H7 (cell line): Measurements from ENCODE around the gene ANK3. TPM values are rescaled to one million over a fixed set of nuclear protein-coding genes. Genes with fewer than 3 reads are reported as not detected.

Experiments
- DNase-seq: peaks from one replicate; pipeline ENCODE4 v3.0.0; 2012
- H3K27me3 ChIP-seq: 2 replicates; pipeline ENCODE4 v1.6.0; 2011; ENCODE audit warnings: mild to moderate bottlenecking, low read length; ENCODE audit not compliant: control insufficient read depth, insufficient read depth
- H3K36me3 ChIP-seq: replicated peaks from 2 replicates; pipeline ENCODE4 v1.5.1; 2011; ENCODE audit warnings: low read length; ENCODE audit not compliant: control insufficient read depth, insufficient read depth
- H3K4me3 ChIP-seq: 2 replicates; pipeline ENCODE4 v1.5.1; 2011; ENCODE audit warnings: low read depth, mild to moderate bottlenecking, control low read depth, low read length, moderate library complexity; ENCODE audit not compliant: insufficient read depth
- total RNA-seq: library from RNA; depleted of rRNA; stranded (reverse); fragments of >200 nt; shearing (Covaris generic); gene quantifications from 2 replicates; pipeline ENCODE4 v1.2.3, GENCODE V29; 2014

ANK3 gene
- total RNA-seq, 1 experiment from 2014 or later, result 21.7 TPM

- no peak for DNase-seq
- H3K4me3 ChIP-seq, result no peak overlapping the region
- no peaks in the 10 kb centered on the region for H3K27me3 ChIP-seq
- no peaks in the 10 kb centered on the region for H3K36me3 ChIP-seq
Measured at GRCh38 chr10:60212195-60212594, 177.5 kb downstream of the ANK3 start.

- Histone ChIP-seq H3K27me3 (no peaks in the 10 kb centered on the region), H3K4me3 (no peak overlapping the region), H3K36me3 (no peaks in the 10 kb centered on the region)
- no peak for DNase-seq
Measured at GRCh38 chr10:60209874-60210570, 179.7 kb downstream of the ANK3 start.

- no peak for DNase-seq
- Histone ChIP-seq H3K4me3 (no peak overlapping the region), H3K36me3 (no peaks in the 10 kb centered on the region), H3K27me3 (no peaks in the 10 kb centered on the region)
Measured at GRCh38 chr10:60208676-60209269, 180.9 kb downstream of the ANK3 start.

- H3K27me3 ChIP-seq, result no peaks in the 10 kb centered on the region
Measured at GRCh38 chr10:60207894-60208293, 181.8 kb downstream of the ANK3 start.

GRCh38 chr10:60206735-60207134 is 182.9 kb downstream of the ANK3 start:
- H3K4me3 ChIP-seq, result no peak overlapping the region
- no peak for DNase-seq
- no peaks in the 10 kb centered on the region for H3K36me3 ChIP-seq
- no peaks in the 10 kb centered on the region for H3K27me3 ChIP-seq

More at GRCh38 chr10:60207894-60208293, 181.8 kb downstream of the ANK3 start:
- H3K4me3 ChIP-seq, result no peak overlapping the region
- no peak for DNase-seq
- H3K36me3 ChIP-seq, result no peaks in the 10 kb centered on the region

GRCh38 chr10:60205741-60206140 is 183.9 kb downstream of the ANK3 start:
- no peak overlapping the region for H3K4me3 ChIP-seq
- no peaks in the 10 kb centered on the region for H3K36me3 ChIP-seq
- no peak for DNase-seq
- H3K27me3 ChIP-seq, result no peaks in the 10 kb centered on the region

GRCh38 chr10:60203993-60204618 is 185.6 kb downstream of the ANK3 start:
- no peak for DNase-seq
- Histone ChIP-seq H3K36me3 (no peaks in the 10 kb centered on the region), H3K4me3 (no peak overlapping the region), H3K27me3 (no peaks in the 10 kb centered on the region)

GRCh38 chr10:60200682-60201053 is 189.0 kb downstream of the ANK3 start:
- H3K27me3 ChIP-seq, result no peaks in the 10 kb centered on the region
- peaks cover 2% of the 10 kb centered on the region; the same call in 1 of the 2 replicates for H3K36me3 ChIP-seq
- DNase-seq, result no peak
- no peak overlapping the region for H3K4me3 ChIP-seq

- H3K4me3 ChIP-seq, result no peak overlapping the region
- peaks cover 2% of the 10 kb centered on the region; the same call in 1 of the 2 replicates for H3K36me3 ChIP-seq
- DNase-seq, result no peak
- H3K27me3 ChIP-seq, result no peaks in the 10 kb centered on the region
Measured at GRCh38 chr10:60200012-60200681, 189.5 kb downstream of the ANK3 start.

GRCh38 chr10:60197206-60197605 is 192.5 kb downstream of the ANK3 start:
- Histone ChIP-seq H3K4me3 (no peak overlapping the region), H3K27me3 (no peaks in the 10 kb centered on the region), H3K36me3 (peaks cover 2% of the 10 kb centered on the region; the same call in 1 of the 2 replicates)
- DNase-seq, result no peak

GRCh38 chr10:60194421-60194820 is 195.3 kb downstream of the ANK3 start:
- Histone ChIP-seq H3K4me3 (no peak overlapping the region), H3K27me3 (no peaks in the 10 kb centered on the region), H3K36me3 (peaks cover 2% of the 10 kb centered on the region; the same call in 1 of the 2 replicates)
- no peak for DNase-seq

GRCh38 chr10:60192946-60193345 is 196.7 kb downstream of the ANK3 start:
- peaks cover 2% of the 10 kb centered on the region; the same call in 1 of the 2 replicates for H3K36me3 ChIP-seq
- H3K27me3 ChIP-seq, result no peaks in the 10 kb centered on the region
- DNase-seq, result no peak
- no peak overlapping the region for H3K4me3 ChIP-seq

GRCh38 chr10:60189861-60190475 is 199.7 kb downstream of the ANK3 start:
- Histone ChIP-seq H3K27me3 (no peaks in the 10 kb centered on the region), H3K4me3 (no peak overlapping the region), H3K36me3 (no peaks in the 10 kb centered on the region)
- no peak for DNase-seq

- no peak for DNase-seq
- no peak overlapping the region for H3K4me3 ChIP-seq
- no peaks in the 10 kb centered on the region for H3K27me3 ChIP-seq
Measured at GRCh38 chr10:60188548-60188947, 201.1 kb downstream of the ANK3 start.

More at GRCh38 chr10:60188548-60188947, 201.1 kb downstream of the ANK3 start:
- no peaks in the 10 kb centered on the region for H3K36me3 ChIP-seq
